ENCODE data around the gene CTH.

The CTH gene

DNA sequence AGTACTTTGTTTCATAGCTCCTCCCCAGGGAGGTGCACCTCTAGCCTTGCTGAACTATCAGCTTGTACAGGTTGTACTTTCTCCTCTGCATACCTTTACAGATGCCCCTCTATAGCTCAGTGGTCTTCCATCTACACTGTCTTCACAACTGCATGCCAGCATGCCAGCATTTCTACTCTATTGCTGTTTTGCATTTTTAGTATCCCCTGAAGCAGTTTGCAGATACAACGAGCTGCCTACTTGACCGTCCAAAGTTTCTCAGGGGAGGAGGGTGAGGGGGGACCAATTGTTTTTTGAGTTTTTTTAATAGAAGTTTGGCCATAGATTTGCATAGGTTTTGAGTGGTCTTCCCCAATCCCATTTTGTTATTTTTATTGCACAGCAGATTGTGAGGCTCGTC lies 27.6 kb upstream of the CTH start:
- H3K4me1 ChIP-seq (ENCODE audit: control insufficient read depth, insufficient read depth, low read length) = no peaks in the 10 kb centered on the region; the same call in 1 of the 2 replicates
- no peaks in the 10 kb centered on the region for H3K9me3 ChIP-seq (ENCODE audit: control insufficient read depth, insufficient read depth, low read depth, low read length)
- no peaks in the 10 kb centered on the region for H3K27me3 ChIP-seq (ENCODE audit: control insufficient read depth, insufficient read depth, low read length)
- H3K9ac ChIP-seq (ENCODE audit: low read length) = no peak overlapping the region
- H3K27ac ChIP-seq (ENCODE audit: low read depth, low read length) = no peak overlapping the region
- no peaks in the 10 kb centered on the region for H3K36me3 ChIP-seq (ENCODE audit: control insufficient read depth, insufficient read depth, low read length)
- no peak overlapping the region for H3K4me3 ChIP-seq (ENCODE audit: low read depth, low read length)

DNA sequence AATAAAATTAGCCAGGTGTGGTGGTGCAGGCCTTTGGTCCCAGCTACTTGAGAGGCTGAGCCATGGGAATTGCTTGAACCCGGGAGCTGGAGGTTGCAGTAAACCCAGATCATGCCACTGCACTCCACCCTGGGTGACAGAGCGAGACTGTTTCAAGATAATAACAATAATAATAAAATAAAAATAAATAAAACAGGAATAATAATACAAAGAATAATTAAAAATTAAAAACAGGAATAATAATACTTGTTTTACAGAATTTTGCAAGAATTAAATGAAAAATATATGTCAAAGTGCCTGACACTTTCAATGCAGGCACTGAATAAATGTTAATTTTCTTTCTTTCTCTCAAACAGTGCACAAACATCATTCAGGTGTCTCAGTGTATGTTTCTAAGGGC lies 26.5 kb upstream of the CTH start:
- no peak overlapping the region for H3K4me3 ChIP-seq (ENCODE audit: low read depth, low read length)
- no peaks in the 10 kb centered on the region for H3K36me3 ChIP-seq (ENCODE audit: control insufficient read depth, insufficient read depth, low read length)
- no peaks in the 10 kb centered on the region; the same call in 1 of the 2 replicates for H3K4me1 ChIP-seq (ENCODE audit: control insufficient read depth, insufficient read depth, low read length)
- H3K9me3 ChIP-seq (ENCODE audit: control insufficient read depth, insufficient read depth, low read depth, low read length) = no peaks in the 10 kb centered on the region
- no peak overlapping the region for H3K27ac ChIP-seq (ENCODE audit: low read depth, low read length)
- H3K9ac ChIP-seq (ENCODE audit: low read length) = no peak overlapping the region
- H3K27me3 ChIP-seq (ENCODE audit: control insufficient read depth, insufficient read depth, low read length) = no peaks in the 10 kb centered on the region

DNA sequence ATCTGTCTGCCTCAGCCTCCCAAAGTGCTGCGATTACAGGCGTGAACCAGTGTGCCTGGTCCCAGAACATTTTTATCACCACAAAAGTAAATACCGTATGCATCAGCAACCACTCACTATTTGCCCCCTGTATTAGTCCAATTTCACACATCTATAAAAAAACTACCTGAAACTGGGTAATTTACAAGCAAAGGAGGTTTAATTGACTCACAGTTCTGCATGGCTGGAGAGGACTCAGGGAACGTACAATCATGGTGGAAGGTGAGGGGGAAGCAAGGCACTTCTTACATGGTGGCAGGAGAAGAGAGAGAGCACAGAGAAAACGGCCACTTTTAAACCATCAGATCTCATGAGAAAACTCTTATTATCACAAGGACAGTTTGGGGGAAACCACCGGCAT lies 25.6 kb upstream of the CTH start:
- no peaks in the 10 kb centered on the region for H3K27me3 ChIP-seq (ENCODE audit: control insufficient read depth, insufficient read depth, low read length)
- H3K36me3 ChIP-seq (ENCODE audit: control insufficient read depth, insufficient read depth, low read length) = no peaks in the 10 kb centered on the region
- H3K9ac ChIP-seq (ENCODE audit: low read length) = no peak overlapping the region
- no peaks in the 10 kb centered on the region for H3K9me3 ChIP-seq (ENCODE audit: control insufficient read depth, insufficient read depth, low read depth, low read length)
- no peak overlapping the region for H3K4me3 ChIP-seq (ENCODE audit: low read depth, low read length)
- H3K4me1 ChIP-seq (ENCODE audit: control insufficient read depth, insufficient read depth, low read length) = no peaks in the 10 kb centered on the region; the same call in 1 of the 2 replicates
- no peak overlapping the region for H3K27ac ChIP-seq (ENCODE audit: low read depth, low read length)

DNA sequence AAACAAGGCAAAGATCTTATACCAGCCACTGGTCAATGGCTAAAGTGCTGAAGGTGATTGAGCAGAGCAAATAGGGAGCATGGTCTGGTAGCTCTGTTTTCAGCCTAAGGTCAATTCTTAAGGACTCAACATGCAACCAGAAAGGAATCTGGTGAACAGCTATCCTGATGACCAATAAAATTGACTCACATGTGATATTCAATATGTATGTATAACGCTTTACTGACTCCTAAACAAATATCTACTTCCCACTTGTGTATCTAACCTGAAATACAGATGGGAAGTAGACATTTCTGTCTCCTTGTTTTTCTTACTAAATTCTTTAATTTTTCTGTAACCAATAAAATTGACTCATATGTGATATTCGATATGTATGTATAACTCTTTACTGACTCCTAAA lies 24.9 kb upstream of the CTH start:
- H3K27ac ChIP-seq (ENCODE audit: low read depth, low read length) = no peak overlapping the region

DNA sequence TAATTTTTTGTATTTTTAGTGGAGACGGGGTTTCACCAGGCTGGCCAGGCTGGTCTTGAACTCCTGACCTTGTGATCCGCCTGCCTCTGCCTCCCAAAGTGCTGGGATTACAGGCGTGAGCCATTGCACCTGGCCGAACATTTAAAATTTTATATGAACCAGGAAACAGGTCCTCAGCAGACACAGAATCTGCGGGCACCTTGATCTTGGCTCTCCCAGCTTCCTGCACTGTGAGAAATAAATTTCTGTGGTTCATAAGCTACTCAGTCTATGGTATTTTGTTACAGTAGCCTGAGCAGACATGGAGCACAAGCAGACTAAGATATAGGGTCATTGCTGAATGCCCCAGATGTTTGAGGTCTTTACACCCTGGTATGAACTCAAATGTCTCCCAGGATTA lies 23.6 kb upstream of the CTH start:
- H3K9me3 ChIP-seq (ENCODE audit: control insufficient read depth, insufficient read depth, low read depth, low read length) = no peaks in the 10 kb centered on the region
- no peaks in the 10 kb centered on the region for H3K27me3 ChIP-seq (ENCODE audit: control insufficient read depth, insufficient read depth, low read length)
- H3K9ac ChIP-seq (ENCODE audit: low read length) = no peak overlapping the region
- no peaks in the 10 kb centered on the region for H3K36me3 ChIP-seq (ENCODE audit: control insufficient read depth, insufficient read depth, low read length)
- H3K4me1 ChIP-seq (ENCODE audit: control insufficient read depth, insufficient read depth, low read length) = no peaks in the 10 kb centered on the region; the same call in 1 of the 2 replicates
- H3K27ac ChIP-seq (ENCODE audit: low read depth, low read length) = no peak overlapping the region
- no peak overlapping the region for H3K4me3 ChIP-seq (ENCODE audit: low read depth, low read length)

More for the DNA sequence above, 24.9 kb upstream of the CTH start:
- H3K9ac ChIP-seq (ENCODE audit: low read length) = no peak overlapping the region
- H3K36me3 ChIP-seq (ENCODE audit: control insufficient read depth, insufficient read depth, low read length) = no peaks in the 10 kb centered on the region
- no peak overlapping the region for H3K4me3 ChIP-seq (ENCODE audit: low read depth, low read length)
- H3K9me3 ChIP-seq (ENCODE audit: control insufficient read depth, insufficient read depth, low read depth, low read length) = no peaks in the 10 kb centered on the region
- no peaks in the 10 kb centered on the region for H3K27me3 ChIP-seq (ENCODE audit: control insufficient read depth, insufficient read depth, low read length)
- no peaks in the 10 kb centered on the region; the same call in 1 of the 2 replicates for H3K4me1 ChIP-seq (ENCODE audit: control insufficient read depth, insufficient read depth, low read length)

DNA sequence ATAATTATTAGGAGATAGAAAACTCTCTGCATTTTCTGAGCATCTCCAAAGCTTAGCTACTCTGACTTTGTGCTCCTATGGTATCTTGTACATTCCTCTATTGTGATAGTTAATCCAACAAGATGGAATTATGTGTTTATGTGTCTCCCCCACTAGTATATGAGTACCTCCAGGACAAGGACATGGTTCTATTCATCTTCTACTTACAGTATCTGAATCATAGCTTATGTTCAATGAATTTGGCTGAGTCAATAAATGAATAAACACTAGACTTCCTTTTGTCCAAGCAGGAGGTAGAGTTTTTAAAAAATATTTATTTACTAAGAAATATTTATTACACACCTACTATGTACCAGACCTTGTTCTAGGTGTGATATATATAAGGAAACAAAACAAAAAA lies 18.4 kb upstream of the CTH start:
- Histone ChIP-seq H3K4me3 (ENCODE audit: low read depth, low read length) (no peak overlapping the region), H3K36me3 (ENCODE audit: control insufficient read depth, insufficient read depth, low read length) (no peaks in the 10 kb centered on the region), H3K27ac (ENCODE audit: low read depth, low read length) (no peak overlapping the region), H3K4me1 (ENCODE audit: control insufficient read depth, insufficient read depth, low read length) (no peaks in the 10 kb centered on the region), H3K9ac (ENCODE audit: low read length) (no peak overlapping the region), H3K27me3 (ENCODE audit: control insufficient read depth, insufficient read depth, low read length) (no peaks in the 10 kb centered on the region), H3K9me3 (ENCODE audit: control insufficient read depth, insufficient read depth, low read depth, low read length) (no peaks in the 10 kb centered on the region)

DNA sequence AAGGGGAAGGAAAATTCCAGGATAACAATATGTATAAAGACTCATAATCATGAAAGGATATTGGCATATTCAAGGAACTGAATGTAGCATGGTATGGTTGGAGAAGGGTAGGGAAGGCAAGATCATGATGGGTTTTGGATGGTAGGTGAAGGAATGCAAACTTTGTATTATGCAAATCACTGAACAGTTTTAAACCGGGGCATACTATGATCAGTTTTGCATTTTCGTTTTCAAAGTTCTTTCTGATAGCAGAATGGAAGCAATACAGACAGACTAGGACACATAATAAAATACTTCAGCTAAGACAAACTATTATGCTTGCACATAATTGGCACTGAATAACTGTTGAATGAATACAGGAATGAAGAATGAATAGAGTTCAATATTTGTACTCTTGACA lies 14.5 kb upstream of the CTH start:
- Histone ChIP-seq H3K9ac (ENCODE audit: low read length) (no peak overlapping the region), H3K36me3 (ENCODE audit: control insufficient read depth, insufficient read depth, low read length) (no peaks in the 10 kb centered on the region), H3K9me3 (ENCODE audit: control insufficient read depth, insufficient read depth, low read depth, low read length) (no peaks in the 10 kb centered on the region), H3K4me1 (ENCODE audit: control insufficient read depth, insufficient read depth, low read length) (no peaks in the 10 kb centered on the region), H3K27ac (ENCODE audit: low read depth, low read length) (no peak overlapping the region), H3K27me3 (ENCODE audit: control insufficient read depth, insufficient read depth, low read length) (no peaks in the 10 kb centered on the region), H3K4me3 (ENCODE audit: low read depth, low read length) (no peak overlapping the region)

DNA sequence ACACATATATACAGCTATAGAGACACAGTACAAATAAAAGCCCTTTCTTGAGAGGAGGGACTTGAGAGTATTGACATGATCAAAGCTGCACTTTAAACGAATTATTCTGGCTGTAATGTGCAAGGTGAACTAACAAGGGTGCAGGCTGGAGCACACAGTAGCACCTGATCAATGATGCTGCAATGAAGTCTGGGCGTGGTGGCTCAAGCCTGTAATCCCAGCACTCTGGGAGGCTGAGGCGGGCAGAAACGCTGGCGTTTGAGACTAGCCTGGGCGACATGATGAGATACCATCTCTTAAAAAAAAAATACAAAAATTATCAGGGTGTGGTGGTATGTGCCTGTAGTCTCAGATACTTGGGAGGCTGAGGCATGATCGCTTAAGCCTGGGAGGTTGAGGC lies 14.1 kb upstream of the CTH start:
- no peak overlapping the region for H3K9ac ChIP-seq (ENCODE audit: low read length)

DNA sequence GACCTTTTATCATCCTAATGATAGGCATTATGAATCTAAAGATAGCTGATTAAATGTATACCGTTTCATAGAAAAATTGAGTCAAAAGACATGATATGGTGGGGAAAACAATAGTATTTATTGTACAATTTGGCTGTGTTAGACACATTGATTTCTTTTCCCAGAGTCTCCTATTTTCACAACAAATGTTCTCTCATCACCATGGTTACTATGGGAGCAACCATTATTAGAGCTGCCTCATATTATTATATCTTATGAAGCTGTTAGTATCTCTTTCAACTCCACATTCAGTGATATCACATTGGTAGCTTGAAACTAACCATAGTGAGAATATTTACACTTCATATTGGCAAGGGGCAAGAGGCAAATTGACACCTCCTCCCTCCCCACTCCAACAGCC lies 10.7 kb upstream of the CTH start:
- Histone ChIP-seq H3K4me3 (ENCODE audit: low read depth, low read length) (no peak overlapping the region), H3K36me3 (ENCODE audit: control insufficient read depth, insufficient read depth, low read length) (no peaks in the 10 kb centered on the region), H3K9ac (ENCODE audit: low read length) (no peak overlapping the region), H3K9me3 (ENCODE audit: control insufficient read depth, insufficient read depth, low read depth, low read length) (no peaks in the 10 kb centered on the region), H3K27ac (ENCODE audit: low read depth, low read length) (no peak overlapping the region), H3K27me3 (ENCODE audit: control insufficient read depth, insufficient read depth, low read length) (no peaks in the 10 kb centered on the region), H3K4me1 (ENCODE audit: control insufficient read depth, insufficient read depth, low read length) (no peaks in the 10 kb centered on the region)

More for the DNA sequence above, 14.1 kb upstream of the CTH start:
- H3K27me3 ChIP-seq (ENCODE audit: control insufficient read depth, insufficient read depth, low read length) = no peaks in the 10 kb centered on the region
- H3K4me3 ChIP-seq (ENCODE audit: low read depth, low read length) = no peak overlapping the region
- H3K36me3 ChIP-seq (ENCODE audit: control insufficient read depth, insufficient read depth, low read length) = no peaks in the 10 kb centered on the region
- H3K4me1 ChIP-seq (ENCODE audit: control insufficient read depth, insufficient read depth, low read length) = no peaks in the 10 kb centered on the region
- H3K27ac ChIP-seq (ENCODE audit: low read depth, low read length) = no peak overlapping the region
- H3K9me3 ChIP-seq (ENCODE audit: control insufficient read depth, insufficient read depth, low read depth, low read length) = no peaks in the 10 kb centered on the region

DNA sequence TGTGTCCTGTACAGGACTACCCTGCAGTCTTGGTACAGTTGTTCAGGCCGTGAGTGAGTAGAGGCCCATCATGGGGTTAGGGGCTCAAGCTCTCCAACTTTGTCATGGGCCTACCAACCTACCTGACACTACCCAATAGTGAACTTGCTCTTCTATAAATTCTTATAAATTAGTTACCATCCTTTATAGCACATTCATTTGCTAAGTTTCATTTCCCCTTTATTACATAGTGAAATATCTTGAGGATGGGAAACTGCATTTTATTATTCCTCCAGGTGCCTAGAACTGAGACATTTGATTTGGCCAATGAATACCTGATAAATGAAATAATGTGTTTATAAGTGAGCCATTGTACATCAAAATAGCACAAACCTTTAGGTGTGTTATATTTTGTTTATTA lies 9.1 kb upstream of the CTH start:
- Histone ChIP-seq H3K27me3 (ENCODE audit: control insufficient read depth, insufficient read depth, low read length) (no peaks in the 10 kb centered on the region), H3K36me3 (ENCODE audit: control insufficient read depth, insufficient read depth, low read length) (no peaks in the 10 kb centered on the region), H3K4me1 (ENCODE audit: control insufficient read depth, insufficient read depth, low read length) (no peaks in the 10 kb centered on the region), H3K4me3 (ENCODE audit: low read depth, low read length) (no peak overlapping the region), H3K9me3 (ENCODE audit: control insufficient read depth, insufficient read depth, low read depth, low read length) (no peaks in the 10 kb centered on the region), H3K9ac (ENCODE audit: low read length) (no peak overlapping the region), H3K27ac (ENCODE audit: low read depth, low read length) (no peak overlapping the region)

DNA sequence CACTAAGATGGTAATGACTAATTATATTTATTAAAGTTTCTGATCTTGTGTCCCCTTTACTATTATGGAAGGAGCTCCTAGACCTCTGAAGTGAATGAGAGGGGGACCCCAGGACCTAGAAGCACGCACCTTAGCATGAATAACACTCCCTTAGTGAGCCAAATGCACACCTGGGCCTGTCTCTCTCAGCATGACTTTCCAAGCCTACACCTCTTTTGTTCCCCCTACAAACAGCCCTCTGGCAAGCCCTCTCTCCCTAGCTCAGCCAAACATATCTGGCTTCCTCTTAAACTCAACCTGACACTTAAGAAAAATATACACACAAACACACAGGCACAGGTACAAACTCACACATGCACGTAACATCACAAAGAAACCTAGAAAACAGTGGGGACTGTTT lies 7.3 kb upstream of the CTH start:
- Histone ChIP-seq H3K36me3 (ENCODE audit: control insufficient read depth, insufficient read depth, low read length) (no peaks in the 10 kb centered on the region), H3K4me1 (ENCODE audit: control insufficient read depth, insufficient read depth, low read length) (no peaks in the 10 kb centered on the region), H3K27me3 (ENCODE audit: control insufficient read depth, insufficient read depth, low read length) (no peaks in the 10 kb centered on the region), H3K27ac (ENCODE audit: low read depth, low read length) (no peak overlapping the region), H3K4me3 (ENCODE audit: low read depth, low read length) (no peak overlapping the region), H3K9me3 (ENCODE audit: control insufficient read depth, insufficient read depth, low read depth, low read length) (no peaks in the 10 kb centered on the region), H3K9ac (ENCODE audit: low read length) (no peak overlapping the region)

DNA sequence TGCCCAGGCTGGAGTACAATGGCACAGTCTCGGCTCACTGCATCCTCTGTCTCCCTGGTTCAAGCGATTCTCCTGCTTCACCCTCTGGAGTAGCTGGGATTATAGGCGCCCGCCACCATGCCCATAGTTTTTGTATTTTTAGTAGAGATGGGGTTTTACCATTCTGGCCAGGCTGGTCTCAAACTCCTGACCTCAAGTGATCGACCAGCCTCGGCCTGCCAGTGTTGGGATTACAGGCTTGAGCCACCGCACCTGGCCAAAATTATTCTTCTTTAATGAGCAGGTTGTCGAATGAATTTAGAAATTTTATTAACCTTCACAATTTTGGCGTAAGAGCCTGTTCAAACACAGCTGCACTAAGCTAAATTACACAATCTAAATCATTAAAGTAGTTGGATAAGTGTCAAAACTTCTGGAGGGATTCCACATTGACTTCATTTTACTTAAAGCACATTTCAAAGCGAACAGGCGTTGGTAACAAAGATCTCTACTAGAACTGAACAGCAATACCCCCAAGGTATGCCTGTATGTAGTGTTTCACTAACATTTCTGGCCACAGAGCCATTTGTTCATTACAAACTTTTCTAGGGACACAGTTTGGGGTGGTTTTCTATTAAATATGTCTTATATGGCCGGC lies 5.2 kb upstream of the CTH start:
- Histone ChIP-seq H3K27me3 (ENCODE audit: control insufficient read depth, insufficient read depth, low read length) (no peaks in the 10 kb centered on the region), H3K4me3 (ENCODE audit: low read depth, low read length) (no peak overlapping the region), H3K9ac (ENCODE audit: low read length) (no peak overlapping the region), H3K27ac (ENCODE audit: low read depth, low read length) (no peak overlapping the region), H3K4me1 (ENCODE audit: control insufficient read depth, insufficient read depth, low read length) (no peaks in the 10 kb centered on the region), H3K36me3 (ENCODE audit: control insufficient read depth, insufficient read depth, low read length) (no peaks in the 10 kb centered on the region), H3K9me3 (ENCODE audit: control insufficient read depth, insufficient read depth, low read depth, low read length) (no peaks in the 10 kb centered on the region)
